Gastroesophageal sphincter (tissue), 3 donors: ENCODE results near the gene LMTK3.

Experiments
- CTCF ChIP-seq, 4 experiments: fragments of 200-600 bp in 2 of 4; fragments of 450-650 bp in 2 of 4; sonication (generic) in 1 of 4; IDR thresholded peaks; one replicate each; pipeline ENCODE4 v1.5.1; 2017 to 2019; ENCODE audit warnings: antibody characterized with exemption in 4 of 4, mild to moderate bottlenecking in 2 of 4, moderate library complexity in 2 of 4
- POLR2A ChIP-seq, 2 donors: fragments of 450-650 bp; IDR thresholded peaks; one replicate each; pipeline ENCODE4 v1.6.1; 2017; ENCODE audit warnings: antibody characterized with exemption in 2 of 2, mild to moderate bottlenecking in 2 of 2, moderate library complexity in 1 of 2

GRCh38 chr19:48530770-48531169 is 19.1 kb upstream of the LMTK3 start:
- TF ChIP-seq POLR2A (IDR thresholded peaks at IDR 0.05): no peak
- no peak for TF ChIP-seq CTCF (IDR thresholded peaks at IDR 0.05)
